RCC 7860 (cell line): Measurements from ENCODE around the gene GPR183.
"Not testable (repeated sequence)": the region's sequence is repeated elsewhere in the genome, so short reads cannot be mapped to it uniquely, and the experiment has no call there.

Experiments used
- DNase-seq: peaks from one replicate; pipeline ENCODE4 v3.0.0-alpha.2; 2015; ENCODE audit warnings: low spot score
- FAIRE-seq: peaks from 2 replicates; lab custom pipeline; 2012; peaks lifted over from hg19 to GRCh38; lab: Jason Lieb, UNC

Gene GPR183

GRCh38 chr13:99250982-99251825 is 56.0 kb downstream of the GPR183 start:
- no peak for FAIRE-seq

DNA sequence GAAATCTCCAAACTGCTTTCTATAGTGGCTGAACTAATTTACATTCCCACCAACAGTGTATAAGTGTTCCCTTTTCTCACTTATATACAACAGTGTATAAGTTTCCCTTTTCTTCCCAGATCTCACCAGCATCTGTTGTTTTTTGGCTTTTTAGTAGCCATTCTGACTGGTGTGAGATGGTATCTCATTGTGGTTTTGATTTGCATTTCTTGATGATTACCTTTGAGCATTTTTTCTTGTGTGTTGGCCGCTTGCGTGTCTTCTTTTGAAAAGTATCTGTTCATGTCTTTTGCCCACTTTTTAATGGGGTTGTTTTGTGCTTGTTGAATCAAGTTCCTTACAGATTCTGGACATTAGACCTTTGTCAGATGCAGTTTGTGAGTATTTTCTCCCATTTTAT is 57.6 kb downstream of the GPR183 start:
- DNase-seq, FAIRE-seq: not testable (repeated sequence)

More at GRCh38 chr13:99250982-99251825, 56.0 kb downstream of the GPR183 start:
- DNase-seq = no peak

GRCh38 chr13:99249178-99249577 is 58.0 kb downstream of the GPR183 start:
- FAIRE-seq, DNase-seq: not testable (repeated sequence)

- no peak for DNase-seq
- no peak for FAIRE-seq
Measured at GRCh38 chr13:99246100-99246499, 61.1 kb downstream of the GPR183 start.
